GM18508 (cell line): ENCODE results near the gene PCDHB13.
"Not testable (repeated sequence)": the region's sequence is repeated elsewhere in the genome, so short reads cannot be mapped to it uniquely, and the experiment has no call there.

ENCODE experiments used
- ATAC-seq: cut with Tn5 transposase; IDR thresholded peaks from one replicate; pipeline ENCODE4 v1.9.1; 2021; ENCODE audit warnings: moderate number of reproducible peaks; ENCODE audit not compliant: insufficient read depth, unreplicated experiment

The PCDHB13 gene

DNA sequence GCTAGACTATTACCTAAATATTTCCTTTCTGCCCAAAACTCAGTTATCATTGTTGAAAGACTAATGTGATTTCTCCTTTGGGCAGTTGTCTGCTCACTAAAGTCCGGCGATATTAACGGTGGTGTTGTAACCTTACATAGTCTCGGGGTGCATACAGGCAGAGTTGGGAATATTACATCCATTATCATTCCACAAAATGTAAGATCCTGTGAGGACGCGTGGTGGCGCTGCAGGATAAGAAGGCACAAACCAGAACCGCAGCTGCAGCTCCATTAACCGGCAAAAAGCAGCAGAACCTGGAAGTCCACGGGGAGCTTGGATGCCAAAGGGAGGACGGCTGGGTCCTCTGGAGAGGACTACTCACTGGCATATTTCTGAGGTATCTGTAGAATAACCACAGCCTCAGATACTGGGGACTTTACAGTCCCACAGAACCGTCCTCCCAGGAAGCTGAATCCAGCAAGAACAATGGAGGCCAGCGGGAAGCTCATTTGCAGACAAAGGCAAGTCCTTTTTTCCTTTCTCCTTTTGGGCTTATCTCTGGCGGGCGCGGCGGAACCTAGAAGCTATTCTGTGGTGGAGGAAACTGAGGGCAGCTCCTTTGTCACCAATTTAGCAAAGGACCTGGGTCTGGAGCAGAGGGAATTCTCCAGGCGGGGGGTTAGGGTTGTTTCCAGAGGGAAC is at the start of gene PCDHB13:
PCDHB13 (plus strand) TSS at position 264 of the 684 bp plus-strand sequence; CDS start at position 469, 205 bp downstream.
- ATAC-seq: not testable (repeated sequence)

DNA sequence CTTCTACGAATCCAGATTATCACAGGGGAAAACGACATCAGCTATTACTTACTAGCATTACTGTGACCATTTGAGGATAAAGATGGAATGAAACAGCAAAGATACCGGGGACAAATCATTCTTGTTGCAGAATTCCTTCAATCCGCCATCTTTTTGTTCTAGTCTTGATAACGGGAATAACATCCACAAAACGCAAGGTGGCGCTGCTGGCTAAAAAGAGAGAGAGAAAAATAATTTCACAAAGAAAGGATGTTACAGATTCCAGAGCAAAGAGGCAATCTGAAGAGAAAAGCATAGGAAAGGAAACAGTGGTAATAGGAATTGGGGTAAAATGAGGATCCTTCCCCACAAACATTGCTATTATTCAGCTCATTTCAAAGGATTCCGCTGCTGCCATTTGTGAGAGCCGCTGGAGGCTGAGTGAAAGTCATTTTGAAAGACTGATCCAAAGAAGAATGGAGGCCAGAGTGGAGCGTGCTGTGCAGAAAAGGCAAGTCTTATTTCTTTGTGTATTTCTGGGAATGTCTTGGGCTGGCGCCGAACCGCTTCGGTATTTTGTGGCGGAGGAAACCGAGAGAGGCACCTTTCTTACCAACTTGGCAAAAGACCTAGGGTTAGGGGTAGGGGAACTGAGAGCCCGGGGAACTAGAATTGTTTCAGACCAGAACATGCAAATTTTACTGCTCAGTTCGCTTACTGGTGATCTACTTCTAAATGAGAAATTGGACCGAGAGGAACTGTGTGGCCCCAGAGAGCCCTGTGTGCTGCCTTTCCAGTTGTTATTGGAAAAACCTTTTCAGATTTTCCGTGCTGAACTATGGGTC is 41.1 kb upstream of the PCDHB13 start, which contains the start of gene PCDHB7:
PCDHB7 (plus strand) TSS at position 264 of the 824 bp plus-strand sequence; CDS start at position 456, 192 bp downstream.
- ATAC-seq: no peak

DNA sequence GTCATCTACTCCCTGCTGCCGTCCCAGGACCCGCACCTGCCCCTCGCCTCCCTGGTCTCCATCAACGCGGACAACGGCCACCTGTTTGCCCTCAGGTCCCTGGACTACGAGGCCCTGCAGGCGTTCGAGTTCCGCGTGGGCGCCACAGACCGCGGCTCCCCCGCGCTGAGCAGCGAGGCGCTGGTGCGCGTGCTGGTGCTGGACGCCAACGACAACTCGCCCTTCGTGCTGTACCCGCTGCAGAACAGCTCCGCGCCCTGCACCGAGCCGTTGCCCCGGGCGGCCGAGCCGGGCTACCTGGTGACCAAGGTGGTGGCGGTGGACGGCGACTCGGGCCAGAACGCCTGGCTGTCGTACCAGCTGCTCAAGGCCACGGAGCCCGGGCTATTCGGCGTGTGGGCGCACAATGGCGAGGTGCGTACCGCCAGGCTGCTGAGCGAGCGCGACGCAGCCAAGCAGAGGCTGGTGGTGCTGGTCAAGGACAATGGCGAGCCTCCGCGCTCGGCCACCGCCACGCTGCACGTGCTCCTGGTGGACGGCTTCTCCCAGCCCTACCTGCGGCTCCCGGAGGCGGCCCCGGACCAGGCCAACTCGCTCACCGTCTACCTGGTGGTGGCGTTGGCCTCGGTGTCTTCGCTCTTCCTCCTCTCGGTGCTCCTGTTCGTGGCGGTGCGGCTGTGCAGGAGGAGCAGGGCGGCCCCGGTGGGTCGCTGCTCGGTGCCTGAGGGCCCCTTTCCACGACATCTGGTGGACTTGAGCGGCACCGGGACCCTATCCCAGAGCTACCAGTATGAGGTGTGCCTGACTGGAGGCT is 39.2 kb upstream of the PCDHB13 start:
- not testable (repeated sequence) for ATAC-seq

DNA sequence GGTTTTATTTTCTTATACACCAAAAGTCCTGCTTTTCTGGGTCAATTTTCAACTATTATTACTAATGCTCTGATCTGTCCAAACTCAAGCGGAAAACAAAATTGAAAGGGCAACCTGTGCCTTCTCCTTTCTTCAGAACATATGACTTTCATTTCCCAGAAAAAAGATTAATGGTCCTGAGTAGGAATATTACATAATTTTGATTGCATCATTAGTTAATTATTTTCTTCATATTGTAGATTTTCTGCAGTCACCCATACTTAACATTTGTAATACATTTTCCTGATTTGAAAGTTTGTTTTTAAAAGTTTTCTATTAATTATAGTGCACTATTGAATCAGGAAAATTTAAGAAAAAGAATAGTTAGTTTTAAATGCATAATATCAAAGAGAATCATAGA is 37.8 kb upstream of the PCDHB13 start:
- ATAC-seq: no peak

DNA sequence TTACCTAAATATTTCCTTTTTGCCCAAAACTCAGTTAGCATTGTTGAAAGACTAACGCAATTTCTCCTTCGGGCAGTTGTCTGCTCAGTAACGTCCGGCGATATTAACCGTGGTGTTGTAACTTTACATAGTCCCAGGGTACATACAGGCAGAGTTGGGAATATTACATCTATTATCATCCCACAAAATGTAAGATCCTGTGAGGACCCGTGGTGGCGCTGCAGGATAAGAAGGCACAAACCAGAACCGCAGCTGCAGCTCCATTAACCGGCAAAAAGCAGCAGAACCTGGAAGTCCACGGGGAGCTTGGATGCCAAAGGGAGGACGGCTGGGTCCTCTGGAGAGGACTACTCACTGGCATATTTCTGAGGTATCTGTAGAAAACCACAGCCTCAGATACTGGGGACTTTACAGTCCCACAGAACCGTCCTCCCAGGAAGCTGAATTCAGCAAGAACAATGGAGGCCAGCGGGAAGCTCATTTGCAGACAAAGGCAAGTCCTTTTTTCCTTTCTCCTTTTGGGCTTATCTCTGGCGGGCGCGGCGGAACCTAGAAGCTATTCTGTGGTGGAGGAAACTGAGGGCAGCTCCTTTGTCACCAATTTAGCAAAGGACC is 36.0 kb upstream of the PCDHB13 start, which contains the start of gene PCDHB8:
PCDHB8 (plus strand) TSS at position 214 of the 615 bp plus-strand sequence; CDS start at position 459, 245 bp downstream.
- not testable (repeated sequence) for ATAC-seq

DNA sequence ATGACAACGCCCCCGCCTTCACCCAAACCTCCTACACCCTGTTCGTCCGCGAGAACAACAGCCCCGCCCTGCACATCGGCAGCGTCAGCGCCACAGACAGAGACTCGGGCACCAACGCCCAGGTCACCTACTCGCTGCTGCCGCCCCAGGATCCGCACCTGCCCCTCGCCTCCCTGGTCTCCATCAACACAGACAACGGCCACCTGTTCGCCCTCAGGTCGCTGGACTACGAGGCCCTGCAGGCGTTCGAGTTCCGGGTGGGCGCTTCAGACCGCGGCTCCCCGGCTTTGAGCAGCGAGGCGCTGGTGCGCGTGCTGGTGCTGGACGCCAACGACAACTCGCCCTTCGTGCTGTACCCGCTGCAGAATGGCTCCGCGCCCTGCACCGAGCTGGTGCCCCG is 34.3 kb upstream of the PCDHB13 start:
- not testable (repeated sequence) for ATAC-seq

DNA sequence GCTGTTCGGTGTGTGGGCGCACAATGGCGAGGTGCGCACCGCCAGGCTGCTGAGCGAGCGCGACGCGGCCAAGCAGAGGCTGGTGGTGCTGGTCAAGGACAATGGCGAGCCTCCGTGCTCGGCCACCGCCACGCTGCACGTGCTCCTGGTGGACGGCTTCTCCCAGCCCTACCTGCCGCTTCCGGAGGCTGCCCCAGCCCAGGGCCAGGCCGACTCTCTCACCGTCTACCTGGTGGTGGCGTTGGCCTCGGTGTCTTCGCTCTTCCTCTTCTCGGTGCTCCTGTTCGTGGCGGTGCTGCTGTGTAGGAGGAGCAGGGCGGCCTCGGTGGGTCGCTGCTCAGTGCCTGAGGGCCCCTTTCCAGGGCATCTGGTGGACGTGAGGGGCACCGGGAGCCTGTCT is 33.8 kb upstream of the PCDHB13 start:
- ATAC-seq: not testable (repeated sequence)

DNA sequence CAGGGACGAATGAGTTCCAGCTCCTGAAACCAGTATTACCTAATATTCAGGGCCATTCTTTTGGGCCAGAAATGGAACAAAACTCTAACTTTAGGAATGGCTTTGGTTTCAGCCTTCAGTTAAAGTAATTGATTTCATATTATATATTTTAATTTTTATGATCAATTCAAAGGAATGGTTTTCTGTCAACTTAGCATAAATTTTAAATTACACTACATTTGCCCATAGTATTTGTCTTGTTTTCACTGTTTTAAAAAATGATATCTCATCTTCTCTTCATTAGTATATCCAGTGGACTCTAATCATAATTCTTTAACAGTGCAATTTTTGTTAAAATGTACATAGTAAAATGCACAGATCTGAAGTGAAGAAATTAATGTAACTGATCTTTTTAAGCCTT is 33.4 kb upstream of the PCDHB13 start:
- ATAC-seq: no peak

DNA sequence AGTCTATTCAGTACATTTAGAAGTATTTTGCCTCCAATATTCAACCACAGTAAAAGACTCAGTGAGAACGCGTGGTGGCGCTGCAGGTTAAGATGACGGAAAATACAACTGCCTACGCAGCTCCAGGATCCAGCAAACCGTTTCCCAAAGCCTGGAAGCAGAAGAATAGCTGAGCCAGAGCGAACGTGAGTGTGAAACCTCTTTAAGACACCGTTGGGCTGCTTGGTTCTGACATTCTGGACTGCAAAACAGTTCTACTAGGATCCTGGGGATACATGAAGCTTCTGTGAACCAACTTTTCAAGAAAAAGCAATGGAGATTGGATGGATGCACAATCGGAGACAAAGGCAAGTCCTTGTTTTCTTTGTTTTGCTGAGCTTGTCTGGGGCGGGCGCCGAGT is 31.5 kb upstream of the PCDHB13 start, which contains the start of gene PCDHB16:
PCDHB16 (plus strand) TSS at position 140 of the 400 bp plus-strand sequence; CDS start at position 313, 173 bp downstream.
- ATAC-seq: no peak

DNA sequence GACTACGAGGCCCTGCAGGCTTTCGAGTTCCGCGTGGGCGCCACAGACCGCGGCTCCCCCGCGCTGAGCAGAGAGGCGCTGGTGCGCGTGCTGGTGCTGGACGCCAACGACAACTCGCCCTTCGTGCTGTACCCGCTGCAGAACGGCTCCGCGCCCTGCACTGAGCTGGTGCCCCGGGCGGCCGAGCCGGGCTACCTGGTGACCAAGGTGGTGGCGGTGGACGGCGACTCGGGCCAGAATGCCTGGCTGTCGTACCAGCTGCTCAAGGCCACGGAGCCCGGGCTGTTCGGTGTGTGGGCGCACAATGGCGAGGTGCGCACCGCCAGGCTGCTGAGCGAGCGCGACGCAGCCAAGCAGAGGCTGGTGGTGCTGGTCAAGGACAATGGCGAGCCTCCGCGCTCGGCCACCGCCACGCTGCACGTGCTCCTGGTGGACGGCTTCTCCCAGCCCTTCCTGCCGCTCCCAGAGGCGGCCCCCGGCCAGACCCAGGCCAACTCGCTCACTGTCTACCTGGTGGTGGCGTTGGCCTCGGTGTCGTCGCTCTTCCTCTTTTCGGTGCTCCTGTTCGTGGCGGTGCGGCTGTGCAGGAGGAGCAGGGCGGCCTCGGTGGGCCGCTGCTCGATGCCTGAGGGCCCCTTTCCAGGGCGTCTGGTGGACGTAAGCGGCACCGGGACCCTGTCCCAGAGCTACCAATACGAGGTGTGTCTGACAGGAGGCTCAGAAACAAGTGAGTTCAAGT is 29.4 kb upstream of the PCDHB13 start:
- ATAC-seq: not testable (repeated sequence)

DNA sequence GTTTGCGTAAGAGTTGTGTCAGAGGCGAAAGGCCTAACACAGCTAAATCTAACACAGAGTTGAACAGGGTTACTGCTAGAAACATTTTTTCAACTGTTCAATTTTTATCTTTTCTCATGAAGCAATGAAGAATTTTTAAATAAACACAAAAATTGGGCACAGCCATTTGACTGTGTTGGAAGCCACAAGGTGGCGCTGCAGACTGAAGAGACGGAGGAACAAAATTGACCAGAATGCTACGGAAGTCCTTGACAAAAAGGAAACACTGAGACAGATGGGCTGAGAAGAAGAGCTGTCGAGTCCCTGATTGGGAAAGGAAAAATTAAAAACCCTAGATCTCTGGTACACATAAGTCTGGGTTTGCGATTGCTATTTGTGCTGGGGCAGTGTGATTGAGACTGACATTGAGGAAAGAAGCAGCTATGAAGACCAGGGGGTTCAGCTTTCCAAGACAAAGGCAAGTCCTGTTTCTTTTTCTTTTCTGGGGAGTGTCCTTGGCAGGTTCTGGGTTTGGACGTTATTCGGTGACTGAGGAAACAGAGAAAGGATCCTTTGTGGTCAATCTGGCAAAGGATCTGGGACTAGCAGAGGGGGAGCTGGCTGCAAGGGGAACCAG is 26.7 kb upstream of the PCDHB13 start, which contains the start of gene PCDHB9:
PCDHB9 (plus strand) TSS at position 265 of the 616 bp plus-strand sequence; CDS start at position 423, 158 bp downstream.
- no peak for ATAC-seq

DNA sequence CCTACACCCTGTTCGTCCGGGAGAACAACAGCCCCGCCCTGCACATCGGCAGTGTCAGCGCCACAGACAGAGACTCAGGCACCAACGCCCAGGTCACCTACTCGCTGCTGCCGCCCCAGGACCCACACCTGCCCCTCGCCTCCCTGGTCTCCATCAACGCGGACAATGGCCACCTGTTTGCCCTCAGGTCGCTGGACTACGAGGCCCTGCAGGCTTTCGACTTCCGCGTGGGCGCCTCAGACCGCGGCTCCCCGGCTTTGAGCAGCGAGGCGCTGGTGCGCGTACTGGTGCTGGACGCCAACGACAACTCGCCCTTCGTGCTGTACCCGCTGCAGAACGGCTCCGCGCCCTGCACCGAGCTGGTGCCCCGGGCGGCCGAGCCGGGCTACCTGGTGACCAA is 25.0 kb upstream of the PCDHB13 start:
- not testable (repeated sequence) for ATAC-seq

DNA sequence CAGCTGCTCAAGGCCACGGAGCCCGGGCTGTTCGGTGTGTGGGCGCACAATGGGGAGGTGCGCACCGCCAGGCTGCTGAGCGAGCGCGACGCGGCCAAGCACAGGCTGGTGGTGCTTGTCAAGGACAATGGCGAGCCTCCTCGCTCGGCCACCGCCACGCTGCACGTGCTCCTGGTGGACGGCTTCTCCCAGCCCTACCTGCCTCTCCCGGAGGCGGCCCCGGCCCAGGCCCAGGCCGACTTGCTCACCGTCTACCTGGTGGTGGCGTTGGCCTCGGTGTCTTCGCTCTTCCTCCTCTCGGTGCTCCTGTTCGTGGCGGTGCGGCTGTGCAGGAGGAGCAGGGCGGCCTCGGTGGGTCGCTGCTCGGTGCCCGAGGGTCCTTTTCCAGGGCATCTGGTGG is 24.6 kb upstream of the PCDHB13 start:
- ATAC-seq: not testable (repeated sequence)

DNA sequence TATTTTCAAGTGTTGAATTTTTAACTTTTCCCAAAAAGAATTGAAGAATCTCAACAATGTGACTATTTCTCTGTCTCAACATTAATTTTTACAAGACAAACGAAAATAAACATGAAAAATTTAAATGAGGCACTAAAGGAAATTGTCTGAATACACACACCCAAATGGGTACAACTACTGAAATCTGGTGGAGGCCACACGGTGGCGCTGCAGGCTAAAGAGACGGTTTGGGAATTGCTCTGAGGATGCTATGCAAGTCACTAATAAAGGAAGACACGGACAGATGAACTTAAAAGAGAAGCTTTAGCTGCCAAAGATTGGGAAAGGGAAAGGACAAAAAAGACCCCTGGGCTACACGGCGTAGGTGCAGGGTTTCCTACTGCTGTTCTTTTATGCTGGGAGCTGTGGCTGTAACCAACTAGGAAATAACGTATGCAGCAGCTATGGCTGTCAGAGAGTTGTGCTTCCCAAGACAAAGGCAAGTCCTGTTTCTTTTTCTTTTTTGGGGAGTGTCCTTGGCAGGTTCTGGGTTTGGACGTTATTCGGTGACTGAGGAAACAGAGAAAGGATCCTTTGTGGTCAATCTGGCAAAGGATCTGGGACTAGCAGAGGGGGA is 21.5 kb upstream of the PCDHB13 start, which contains the start of gene PCDHB10:
PCDHB10 (plus strand) TSS at position 244 of the 616 bp plus-strand sequence; CDS start at position 444, 200 bp downstream.
- ATAC-seq: no peak

DNA sequence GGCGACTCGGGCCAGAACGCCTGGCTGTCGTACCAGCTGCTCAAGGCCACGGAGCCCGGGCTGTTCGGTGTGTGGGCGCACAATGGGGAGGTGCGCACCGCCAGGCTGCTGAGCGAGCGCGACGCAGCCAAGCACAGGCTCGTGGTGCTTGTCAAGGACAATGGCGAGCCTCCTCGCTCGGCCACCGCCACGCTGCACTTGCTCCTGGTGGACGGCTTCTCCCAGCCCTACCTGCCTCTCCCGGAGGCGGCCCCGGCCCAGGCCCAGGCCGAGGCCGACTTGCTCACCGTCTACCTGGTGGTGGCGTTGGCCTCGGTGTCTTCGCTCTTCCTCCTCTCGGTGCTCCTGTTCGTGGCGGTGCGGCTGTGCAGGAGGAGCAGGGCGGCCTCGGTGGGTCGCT is 19.4 kb upstream of the PCDHB13 start:
- not testable (repeated sequence) for ATAC-seq

DNA sequence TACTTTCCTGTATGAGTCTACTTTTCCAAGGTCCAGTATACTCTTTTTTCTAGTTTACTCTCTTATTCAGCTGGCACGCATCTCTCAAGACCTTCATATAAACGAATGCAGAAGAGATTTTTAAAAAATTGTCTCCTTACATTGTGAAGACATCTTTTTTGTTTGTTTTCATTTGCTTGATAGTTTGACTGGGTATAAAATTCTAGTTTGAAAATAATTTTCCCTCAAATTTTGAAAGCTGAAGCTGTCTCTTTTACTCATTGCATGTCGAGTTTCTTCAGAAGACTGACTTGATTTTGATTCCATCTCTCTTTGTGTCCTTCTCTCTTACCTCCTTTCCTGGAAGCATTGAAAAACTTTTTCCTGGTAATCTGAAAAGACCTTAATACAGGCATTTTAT is 17.4 kb upstream of the PCDHB13 start:
- no peak for ATAC-seq

DNA sequence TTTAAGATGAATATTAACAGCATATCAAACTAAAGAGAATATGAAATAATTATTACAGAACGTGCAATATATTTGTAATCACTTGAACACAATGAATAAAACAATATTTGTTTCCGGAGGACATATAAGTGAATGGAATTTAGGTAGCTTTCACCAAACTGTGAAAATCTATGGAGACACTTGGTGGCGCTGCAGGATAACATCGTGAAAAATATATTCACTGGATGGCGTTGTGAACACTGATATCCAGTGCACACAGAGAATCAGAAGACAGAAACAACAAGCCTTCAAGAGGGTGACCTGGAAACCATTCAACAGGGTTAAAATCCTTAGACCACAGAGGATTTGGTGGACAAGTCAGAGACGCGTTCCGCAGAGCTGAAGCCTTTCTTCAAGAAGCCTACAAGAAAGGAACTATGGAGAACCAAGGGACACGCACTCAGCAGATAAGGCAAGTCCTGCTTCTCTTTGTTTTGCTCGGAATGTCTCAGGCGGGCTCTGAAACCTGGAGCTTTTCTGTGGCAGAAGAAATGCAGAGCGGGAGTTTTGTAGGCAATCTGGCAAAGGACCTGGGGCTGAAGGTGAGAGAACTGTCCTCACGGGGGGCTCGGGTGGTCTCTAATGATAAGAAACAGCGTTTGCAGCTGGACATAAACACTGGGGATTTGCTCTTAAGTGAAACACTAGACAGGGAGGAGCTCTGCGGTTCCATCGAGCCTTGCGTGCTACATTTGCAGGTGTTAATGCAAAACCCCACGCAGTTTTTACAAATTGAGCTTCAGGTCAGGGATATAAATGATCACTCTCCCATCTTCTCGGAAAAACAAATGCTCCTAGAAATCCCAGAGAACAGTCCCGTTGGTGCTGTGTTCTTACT is 14.1 kb upstream of the PCDHB13 start, which contains the start of gene PCDHB11:
PCDHB11 (plus strand) TSS at position 269 of the 877 bp plus-strand sequence; CDS start at position 417, 148 bp downstream.
- no peak for ATAC-seq
